PC-3 (cell line): ENCODE data around the gene SRRM2.

ENCODE experiments used
- EZH2 ChIP-seq: fragments of 300-600 bp; sonication (generic); IDR thresholded peaks from one replicate; pipeline ENCODE4 v1.6.1; 2017; ENCODE audit warnings: antibody characterized with exemption, mild to moderate bottlenecking, low read length; ENCODE audit not compliant: unreplicated experiment
- EZH2phosphoT487 ChIP-seq: fragments of 300-600 bp; sonication (generic); IDR thresholded peaks from 2 replicates; pipeline ENCODE4 v1.6.1; 2018; ENCODE audit warnings: mild to moderate bottlenecking, antibody characterized with exemption, low read length, borderline replicate concordance
- TF ChIP-seq, protein P1 (sequence below): fragments of 300-600 bp; sonication (generic); conservative IDR thresholded peaks from 2 replicates; pipeline ENCODE4 v1.5.1; 2017; ENCODE audit warnings: antibody characterized with exemption, low read depth, mild to moderate bottlenecking, low read length

DNA sequence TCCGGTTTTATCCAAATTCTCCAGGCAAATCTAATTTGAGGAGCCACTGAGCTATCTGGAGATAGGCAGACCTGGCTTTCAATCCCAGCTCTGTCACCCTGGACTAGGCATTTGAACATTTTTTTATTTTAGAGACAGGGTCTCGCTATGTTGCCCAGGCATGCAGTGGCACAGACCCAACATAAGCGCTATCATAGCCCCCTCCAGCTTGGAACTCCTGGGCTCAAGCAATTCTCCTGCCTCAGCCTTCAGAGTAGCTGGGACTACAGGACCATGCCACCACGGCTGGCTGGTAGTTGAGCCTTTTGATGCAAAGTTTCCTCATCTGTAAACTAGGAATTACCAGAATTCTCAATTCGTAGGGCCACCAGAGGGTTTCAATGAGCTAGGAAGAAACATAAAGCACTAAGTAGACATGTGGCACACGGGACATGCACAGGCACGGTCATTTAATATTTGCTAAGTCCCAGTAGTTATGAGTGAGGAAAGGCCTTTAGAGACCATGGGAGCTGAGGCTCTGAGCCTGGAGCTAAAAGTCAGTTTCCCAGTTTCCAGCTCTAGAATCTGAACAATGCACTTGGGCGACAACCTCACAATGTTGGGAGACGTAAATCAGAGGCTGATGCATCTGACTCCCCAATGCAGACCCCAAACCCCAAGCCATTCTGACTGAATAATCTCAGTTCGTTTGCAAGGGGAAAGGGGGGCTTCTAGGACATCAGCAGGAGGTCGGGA lies 23.5 kb downstream of the SRRM2 start:
- TF ChIP-seq, protein P1, sequence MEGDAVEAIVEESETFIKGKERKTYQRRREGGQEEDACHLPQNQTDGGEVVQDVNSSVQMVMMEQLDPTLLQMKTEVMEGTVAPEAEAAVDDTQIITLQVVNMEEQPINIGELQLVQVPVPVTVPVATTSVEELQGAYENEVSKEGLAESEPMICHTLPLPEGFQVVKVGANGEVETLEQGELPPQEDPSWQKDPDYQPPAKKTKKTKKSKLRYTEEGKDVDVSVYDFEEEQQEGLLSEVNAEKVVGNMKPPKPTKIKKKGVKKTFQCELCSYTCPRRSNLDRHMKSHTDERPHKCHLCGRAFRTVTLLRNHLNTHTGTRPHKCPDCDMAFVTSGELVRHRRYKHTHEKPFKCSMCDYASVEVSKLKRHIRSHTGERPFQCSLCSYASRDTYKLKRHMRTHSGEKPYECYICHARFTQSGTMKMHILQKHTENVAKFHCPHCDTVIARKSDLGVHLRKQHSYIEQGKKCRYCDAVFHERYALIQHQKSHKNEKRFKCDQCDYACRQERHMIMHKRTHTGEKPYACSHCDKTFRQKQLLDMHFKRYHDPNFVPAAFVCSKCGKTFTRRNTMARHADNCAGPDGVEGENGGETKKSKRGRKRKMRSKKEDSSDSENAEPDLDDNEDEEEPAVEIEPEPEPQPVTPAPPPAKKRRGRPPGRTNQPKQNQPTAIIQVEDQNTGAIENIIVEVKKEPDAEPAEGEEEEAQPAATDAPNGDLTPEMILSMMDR: no peak
- TF ChIP-seq EZH2: no peak
- no peak for TF ChIP-seq EZH2phosphoT487
